ENCODE results near the gene TTC34. TPM values are rescaled to one million over a fixed set of nuclear protein-coding genes. Genes with fewer than 3 reads are reported as not detected.

TTC34 gene
- polyA plus RNA-seq, 1 donor (not counting 4 experiments of a cell fraction or from before 2014, with no cell fraction given) = 0.04 TPM

DNA sequence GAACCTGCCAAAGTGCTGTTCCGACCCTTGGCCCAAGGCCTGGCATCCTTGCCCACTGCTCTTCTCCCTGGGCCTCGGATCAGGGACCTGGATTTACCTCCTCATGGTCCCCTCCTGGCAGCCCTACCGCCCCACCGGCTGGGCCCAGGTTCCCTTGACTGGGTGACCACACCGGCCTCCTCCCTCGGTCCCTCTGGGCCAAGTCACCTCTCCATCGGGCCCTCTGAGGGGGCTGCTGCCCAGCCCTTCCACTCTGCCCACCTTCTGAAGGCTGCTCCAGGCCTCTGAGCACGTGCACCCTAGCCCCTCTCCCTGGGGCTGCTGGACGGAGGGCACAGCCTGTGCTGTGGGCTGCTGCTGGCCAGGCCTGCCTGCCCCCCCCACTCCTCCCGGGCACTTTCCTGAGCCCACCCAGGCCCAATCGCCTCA is 159.3 kb downstream of the TTC34 start:
- Histone ChIP-seq H3K9me1 (ENCODE audit: control insufficient read depth, extremely low read depth, insufficient read depth, low read length) (no peaks in the 10 kb centered on the region), H3K27ac (ENCODE audit: control insufficient read depth, insufficient read depth, low read length) (no peak overlapping the region), H3K4me1 (ENCODE audit: control insufficient read depth, extremely low read depth, insufficient read depth, low read length) (no peaks in the 10 kb centered on the region), H3K4me2 (ENCODE audit: control insufficient read depth, extremely low read depth, insufficient read depth, low read depth, low read length) (peak overlapping the region; percentile 90), H4K20me1 (ENCODE audit: control insufficient read depth, extremely low read depth, insufficient read depth, low read length) (no peaks in the 10 kb centered on the region), H3K4me3 (ENCODE audit: control insufficient read depth in 2 of 3, extremely low read depth in 1 of 3, insufficient read depth in 2 of 3, low read depth in 1 of 3, low read length in 3 of 3) (peak overlapping the region; percentile 72 to 96 (median 82)), H3K9ac (ENCODE audit: control insufficient read depth, extremely low read depth, insufficient read depth, low read length) (peak overlapping the region; percentile 81), H3K27me3 (ENCODE audit: control insufficient read depth, extremely low read depth, insufficient read depth, low read length) (no peaks in the 10 kb centered on the region), H3K9me3 (ENCODE audit: control insufficient read depth, low read depth, low read length) (peaks cover 8% of the 10 kb centered on the region), H2AFZ (ENCODE audit: control insufficient read depth, low read length) (no peak overlapping the region), H3K79me2 (ENCODE audit: control insufficient read depth, insufficient read depth, low read length) (no peaks in the 10 kb centered on the region), H3K36me3 (ENCODE audit: control insufficient read depth in 2 of 2, extremely low read depth in 1 of 2, insufficient read depth in 2 of 2, low read length in 2 of 2) (no peaks in the 10 kb centered on the region)
- TF ChIP-seq EZH2 (IDR thresholded peaks at IDR 0.05; ENCODE audit: low read length) (no peak), CTCF (optimal IDR thresholded peaks at IDR 0.05 in 1 of 3, IDR thresholded peaks at IDR 0.05 in 1 of 3, conservative IDR thresholded peaks at IDR 0.05 in 1 of 3; ENCODE audit: extremely low read depth in 1 of 3, insufficient read depth in 2 of 3, low read length in 3 of 3) (no peak)
- FAIRE-seq (no peak), DNase-seq (ENCODE audit: low read depth, low spot score) (no peak)
- dilution Hi-C loops (cut with MboI; ENCODE audit: extremely low pct_ligation_motif_present, low sequenced_read_pairs) = no loop called here

DNA sequence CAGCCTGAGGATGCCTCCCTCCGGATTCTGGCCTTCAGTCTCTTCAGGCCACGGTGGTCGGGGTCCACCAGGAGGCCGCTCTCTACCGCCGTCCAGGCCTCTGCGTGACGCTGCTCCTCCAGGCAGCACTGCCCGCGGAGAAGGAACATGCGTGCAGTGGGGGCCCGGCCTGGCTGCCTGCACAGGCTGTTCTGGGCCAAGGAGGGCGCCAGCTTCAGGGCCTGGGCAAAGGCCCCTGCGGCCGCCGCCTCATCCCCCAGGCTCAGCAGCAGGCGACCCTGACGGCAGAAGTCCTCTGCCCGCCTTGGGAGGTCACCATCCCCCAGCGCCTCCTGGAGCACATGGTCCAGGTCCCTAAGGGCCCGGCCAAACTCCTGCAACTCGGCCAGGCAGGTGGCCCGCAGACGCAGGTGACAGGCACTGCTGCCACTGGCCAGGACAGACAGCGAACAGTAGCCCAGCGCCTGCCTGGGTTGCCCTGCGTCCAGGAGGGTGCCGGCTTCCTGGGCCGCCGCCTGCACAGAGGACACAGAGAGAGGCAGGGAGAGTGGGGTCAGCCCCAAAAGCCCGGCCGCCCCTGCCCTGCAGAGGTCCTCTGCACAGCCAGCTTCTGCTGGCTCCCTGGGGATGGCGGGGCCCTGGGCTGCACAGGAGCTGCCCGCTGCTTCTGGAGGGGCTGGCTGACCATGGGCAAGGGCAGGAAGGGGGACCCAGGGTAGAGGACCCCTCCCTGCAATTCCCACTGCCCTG is 159.9 kb downstream of the TTC34 start:
- no peak overlapping the region for H2AFZ ChIP-seq (ENCODE audit: control insufficient read depth, low read length)
- peak overlapping the region; percentile 72 to 96 (median 82) for H3K4me3 ChIP-seq (ENCODE audit: control insufficient read depth in 2 of 3, extremely low read depth in 1 of 3, insufficient read depth in 2 of 3, low read depth in 1 of 3, low read length in 3 of 3)
- dilution Hi-C loops (cut with MboI; ENCODE audit: extremely low pct_ligation_motif_present, low sequenced_read_pairs) = no loop called here
- no peaks in the 10 kb centered on the region for H3K36me3 ChIP-seq (ENCODE audit: control insufficient read depth in 2 of 2, extremely low read depth in 1 of 2, insufficient read depth in 2 of 2, low read length in 2 of 2)
- H3K27ac ChIP-seq (ENCODE audit: control insufficient read depth, insufficient read depth, low read length) = no peak overlapping the region
- H3K79me2 ChIP-seq (ENCODE audit: control insufficient read depth, insufficient read depth, low read length) = no peaks in the 10 kb centered on the region
- no peak for TF ChIP-seq EZH2 (IDR thresholded peaks at IDR 0.05; ENCODE audit: low read length)
- no peak for TF ChIP-seq CTCF (optimal IDR thresholded peaks at IDR 0.05 in 1 of 3, IDR thresholded peaks at IDR 0.05 in 1 of 3, conservative IDR thresholded peaks at IDR 0.05 in 1 of 3; ENCODE audit: extremely low read depth in 1 of 3, insufficient read depth in 2 of 3, low read length in 3 of 3)
- H3K4me2 ChIP-seq (ENCODE audit: control insufficient read depth, extremely low read depth, insufficient read depth, low read depth, low read length) = peak overlapping the region; percentile 90
- DNase-seq (ENCODE audit: low read depth, low spot score) (no peak), FAIRE-seq (no peak)
- no peaks in the 10 kb centered on the region for H3K9me1 ChIP-seq (ENCODE audit: control insufficient read depth, extremely low read depth, insufficient read depth, low read length)
- H3K4me1 ChIP-seq (ENCODE audit: control insufficient read depth, extremely low read depth, insufficient read depth, low read length) = no peaks in the 10 kb centered on the region
- no peaks in the 10 kb centered on the region for H3K27me3 ChIP-seq (ENCODE audit: control insufficient read depth, extremely low read depth, insufficient read depth, low read length)
- H4K20me1 ChIP-seq (ENCODE audit: control insufficient read depth, extremely low read depth, insufficient read depth, low read length) = no peaks in the 10 kb centered on the region
- H3K9ac ChIP-seq (ENCODE audit: control insufficient read depth, extremely low read depth, insufficient read depth, low read length) = peak overlapping the region; percentile 81
- H3K9me3 ChIP-seq (ENCODE audit: control insufficient read depth, low read depth, low read length) = peaks cover 13% of the 10 kb centered on the region
